Activated CD4-positive, alpha-beta T cell treated with anti-CD3 and anti-CD28 coated beads for 36 hours (primary cell): Measurements from ENCODE around the gene ATP8A1. TPM values are rescaled to one million over a fixed set of nuclear protein-coding genes. Genes with fewer than 3 reads are reported as not detected.

Experiments used
- ATAC-seq: fragments of 200-7000 bp; cut with Tn5 transposase; one replicate; pipeline ENCODE4 v1.10.0; 2021; ENCODE audit warnings: mild to moderate bottlenecking, moderate library complexity
- CTCF ChIA-PET: fragments of 350-600 bp; sonication (Branson Sonifier 250); formaldehyde crosslinking; loops from one replicate; lab custom pipeline; 2021; ENCODE audit warnings: antibody characterized with exemption; lab: Charles Lee
- POLR2A ChIA-PET: fragments of 350-600 bp; sonication (Branson Sonifier 250); formaldehyde crosslinking; loops from one replicate; lab custom pipeline; 2021; ENCODE audit warnings: antibody characterized with exemption, inconsistent platforms; lab: Charles Lee
- DNase-seq: peaks from one replicate; pipeline ENCODE4 v3.0.0-alpha.2; 2020
- H3K27ac Mint-ChIP-seq: one replicate; pipeline ENCODE4 v1.8.0; 2021; ENCODE audit warnings: mixed read lengths
- H3K27me3 Mint-ChIP-seq: one replicate; pipeline ENCODE4 v1.8.0; 2021; ENCODE audit warnings: mixed read lengths
- H3K36me3 Mint-ChIP-seq: one replicate; pipeline ENCODE4 v1.8.0; 2021; ENCODE audit warnings: low read depth, mixed read lengths
- H3K4me1 Mint-ChIP-seq: one replicate; pipeline ENCODE4 v1.8.0; 2021; ENCODE audit warnings: mixed read lengths
- H3K4me3 Mint-ChIP-seq: one replicate; pipeline ENCODE4 v1.8.0; 2021; ENCODE audit warnings: mild to moderate bottlenecking, moderate library complexity, mixed read lengths
- H3K9me3 Mint-ChIP-seq: one replicate; pipeline ENCODE4 v1.8.0; 2021; ENCODE audit warnings: low read depth, mixed read lengths
- intact Hi-C, 2 experiments: fragments of 100-400 bp; cut with DNase I in 1 of 2; cut with micrococcal nuclease in 1 of 2; formaldehyde crosslinking; loops; one replicate each; pipeline versions ENCODE4 v1.14.2 to v1.15.1; 2022 to 2024; cut with DNase I, micrococcal nuclease
- total RNA-seq, 2 experiments: library from RNA; stranded (reverse); gene quantifications; one replicate each; pipeline ENCODE4 v1.2.3, GENCODE V29; 2021

Gene ATP8A1
- total RNA-seq, 2 experiments from 2014 or later = 15.1 to 21.1 TPM

- Mint-ChIP-seq H3K27ac (no peak overlapping the region), H3K36me3 (no peaks in the 10 kb centered on the region), H3K27me3 (peaks cover 18% of the 10 kb centered on the region), H3K9me3 (peaks cover 2% of the 10 kb centered on the region), H3K4me1 (no peaks in the 10 kb centered on the region), H3K4me3 (no peak overlapping the region)
- ChIA-PET CTCF (no interaction called here), POLR2A (no interaction called here)
- ATAC-seq (no peak), DNase-seq (no peak)
- intact Hi-C loops = no loop called here
Observed at GRCh38 chr4:42364266-42365053, 292.4 kb downstream of the ATP8A1 start.

- Mint-ChIP-seq H3K36me3 (no peaks in the 10 kb centered on the region), H3K9me3 (peaks cover 2% of the 10 kb centered on the region), H3K27ac (no peak overlapping the region), H3K27me3 (peaks cover 22% of the 10 kb centered on the region), H3K4me1 (no peaks in the 10 kb centered on the region), H3K4me3 (no peak overlapping the region)
- intact Hi-C loops = no loop called here
- ChIA-PET CTCF (no interaction called here), POLR2A (no interaction called here)
- DNase-seq = no peak
- ATAC-seq = no peak
Observed at GRCh38 chr4:42363614-42364013, 293.3 kb downstream of the ATP8A1 start.

- no peak for DNase-seq
- Mint-ChIP-seq H3K9me3 (peaks cover 2% of the 10 kb centered on the region), H3K36me3 (no peaks in the 10 kb centered on the region), H3K4me1 (no peaks in the 10 kb centered on the region), H3K4me3 (no peak overlapping the region), H3K27me3 (peaks cover 25% of the 10 kb centered on the region), H3K27ac (no peak overlapping the region)
- ATAC-seq = no peak
- ChIA-PET CTCF (interaction anchor here (0.7 to 1.1 kb wide), 2 partner anchors 9 to 11 kb away, joined by 3 to 5 read pairs; no protein-coding TSS in a partner anchor), POLR2A (no interaction called here)
- intact Hi-C loops = no loop called here
Observed at GRCh38 chr4:42362591-42362990, 294.3 kb downstream of the ATP8A1 start.

GRCh38 chr4:42361456-42361855, 295.4 kb downstream of the ATP8A1 start:
- intact Hi-C loops = no loop called here
- ChIA-PET CTCF (no interaction called here), POLR2A (no interaction called here)
- no peak overlapping the region for H3K4me3 Mint-ChIP-seq
- peaks cover 2% of the 10 kb centered on the region for H3K9me3 Mint-ChIP-seq
- peaks cover 25% of the 10 kb centered on the region for H3K27me3 Mint-ChIP-seq
- ATAC-seq = no peak
- H3K27ac Mint-ChIP-seq = no peak overlapping the region
- no peaks in the 10 kb centered on the region for H3K36me3 Mint-ChIP-seq
- DNase-seq = no peak
- H3K4me1 Mint-ChIP-seq = no peaks in the 10 kb centered on the region

- ATAC-seq (no peak), DNase-seq (no peak)
- no peaks in the 10 kb centered on the region for H3K36me3 Mint-ChIP-seq
- H3K4me3 Mint-ChIP-seq = no peak overlapping the region
- ChIA-PET CTCF (no interaction called here), POLR2A (no interaction called here)
- H3K27ac Mint-ChIP-seq = no peak overlapping the region
- no peaks in the 10 kb centered on the region for H3K4me1 Mint-ChIP-seq
- peaks cover 2% of the 10 kb centered on the region for H3K9me3 Mint-ChIP-seq
- intact Hi-C loops = no loop called here
- H3K27me3 Mint-ChIP-seq = peaks cover 37% of the 10 kb centered on the region
Observed at GRCh38 chr4:42360256-42360669, 296.6 kb downstream of the ATP8A1 start.

GRCh38 chr4:42359711-42360110, 297.2 kb downstream of the ATP8A1 start:
- Mint-ChIP-seq H3K27ac (no peak overlapping the region), H3K9me3 (peaks cover 2% of the 10 kb centered on the region), H3K27me3 (peaks cover 40% of the 10 kb centered on the region), H3K36me3 (no peaks in the 10 kb centered on the region), H3K4me3 (no peak overlapping the region), H3K4me1 (no peaks in the 10 kb centered on the region)
- DNase-seq = no peak
- CTCF ChIA-PET = interaction anchor here (0.6 kb wide), 1 partner anchor 152 kb away, joined by 6 read pairs; no protein-coding TSS in a partner anchor
- intact Hi-C loops = no loop called here
- no peak for ATAC-seq
- POLR2A ChIA-PET = no interaction called here

Other genes with a start within 250 kb of the ATP8A1 start
- gene GRXCR1, start 235.6 kb upstream of the ATP8A1 start, total RNA-seq = not detected